ENCODE results near the gene MAML3. TPM values are rescaled to one million over a fixed set of nuclear protein-coding genes. Genes with fewer than 3 reads are reported as not detected.

The MAML3 gene
- polyA plus RNA-seq, 1 donor (not counting 4 experiments of a cell fraction or from before 2014, with no cell fraction given), result 0.68 TPM

GRCh38 chr4:139846766-139847165 is 307.2 kb downstream of the MAML3 start:
- no peak for DNase-seq (ENCODE audit: low read depth, low spot score)
- Histone ChIP-seq H3K27me3 (ENCODE audit: control insufficient read depth, extremely low read depth, insufficient read depth, low read length) (no peaks in the 10 kb centered on the region), H3K9me1 (ENCODE audit: control insufficient read depth, extremely low read depth, insufficient read depth, low read length) (no peaks in the 10 kb centered on the region), H3K4me2 (ENCODE audit: control insufficient read depth, extremely low read depth, insufficient read depth, low read depth, low read length) (no peak overlapping the region), H2AFZ (ENCODE audit: control insufficient read depth, low read length) (no peak overlapping the region), H3K9ac (ENCODE audit: control insufficient read depth, extremely low read depth, insufficient read depth, low read length) (no peak overlapping the region), H4K20me1 (ENCODE audit: control insufficient read depth, extremely low read depth, insufficient read depth, low read length) (no peaks in the 10 kb centered on the region), H3K9me3 (ENCODE audit: control insufficient read depth, low read depth, low read length) (no peaks in the 10 kb centered on the region), H3K4me1 (ENCODE audit: control insufficient read depth, extremely low read depth, insufficient read depth, low read length) (no peaks in the 10 kb centered on the region), H3K4me3 (ENCODE audit: control insufficient read depth in 2 of 3, extremely low read depth in 1 of 3, insufficient read depth in 2 of 3, low read depth in 1 of 3, low read length in 3 of 3) (no peak overlapping the region), H3K79me2 (ENCODE audit: control insufficient read depth, insufficient read depth, low read length) (no peaks in the 10 kb centered on the region), H3K36me3 (ENCODE audit: control insufficient read depth in 2 of 2, extremely low read depth in 1 of 2, insufficient read depth in 2 of 2, low read length in 2 of 2) (no peaks in the 10 kb centered on the region), H3K27ac (ENCODE audit: control insufficient read depth, insufficient read depth, low read length) (no peak overlapping the region)
- dilution Hi-C loops (cut with MboI; ENCODE audit: extremely low pct_ligation_motif_present, low sequenced_read_pairs), result no loop called here
- TF ChIP-seq CTCF (optimal IDR thresholded peaks at IDR 0.05 in 1 of 3, IDR thresholded peaks at IDR 0.05 in 1 of 3, conservative IDR thresholded peaks at IDR 0.05 in 1 of 3; ENCODE audit: extremely low read depth in 1 of 3, insufficient read depth in 2 of 3, low read length in 3 of 3) (no peak), EZH2 (IDR thresholded peaks at IDR 0.05; ENCODE audit: low read length) (no peak)
- no peak for FAIRE-seq

- H3K4me2 ChIP-seq (ENCODE audit: control insufficient read depth, extremely low read depth, insufficient read depth, low read depth, low read length), result no peak overlapping the region
- dilution Hi-C loops (cut with MboI; ENCODE audit: extremely low pct_ligation_motif_present, low sequenced_read_pairs), result no loop called here
Observed at GRCh38 chr4:139845453-139846093, 308.4 kb downstream of the MAML3 start.

More at GRCh38 chr4:139845453-139846093, 308.4 kb downstream of the MAML3 start:
- H3K9ac ChIP-seq (ENCODE audit: control insufficient read depth, extremely low read depth, insufficient read depth, low read length), result no peak overlapping the region
- TF ChIP-seq EZH2 (IDR thresholded peaks at IDR 0.05; ENCODE audit: low read length) (no peak), CTCF (optimal IDR thresholded peaks at IDR 0.05 in 1 of 3, IDR thresholded peaks at IDR 0.05 in 1 of 3, conservative IDR thresholded peaks at IDR 0.05 in 1 of 3; ENCODE audit: extremely low read depth in 1 of 3, insufficient read depth in 2 of 3, low read length in 3 of 3) (no peak)
- DNase-seq (ENCODE audit: low read depth, low spot score) (no peak), FAIRE-seq (no peak)
- no peaks in the 10 kb centered on the region for H4K20me1 ChIP-seq (ENCODE audit: control insufficient read depth, extremely low read depth, insufficient read depth, low read length)
- no peak overlapping the region for H3K27ac ChIP-seq (ENCODE audit: control insufficient read depth, insufficient read depth, low read length)
- H3K4me3 ChIP-seq (ENCODE audit: control insufficient read depth in 2 of 3, extremely low read depth in 1 of 3, insufficient read depth in 2 of 3, low read depth in 1 of 3, low read length in 3 of 3), result no peak overlapping the region
- H3K79me2 ChIP-seq (ENCODE audit: control insufficient read depth, insufficient read depth, low read length), result no peaks in the 10 kb centered on the region
- no peaks in the 10 kb centered on the region for H3K9me1 ChIP-seq (ENCODE audit: control insufficient read depth, extremely low read depth, insufficient read depth, low read length)
- no peaks in the 10 kb centered on the region for H3K4me1 ChIP-seq (ENCODE audit: control insufficient read depth, extremely low read depth, insufficient read depth, low read length)
- no peaks in the 10 kb centered on the region for H3K36me3 ChIP-seq (ENCODE audit: control insufficient read depth in 2 of 2, extremely low read depth in 1 of 2, insufficient read depth in 2 of 2, low read length in 2 of 2)
- no peak overlapping the region for H2AFZ ChIP-seq (ENCODE audit: control insufficient read depth, low read length)
- H3K27me3 ChIP-seq (ENCODE audit: control insufficient read depth, extremely low read depth, insufficient read depth, low read length), result no peaks in the 10 kb centered on the region
- H3K9me3 ChIP-seq (ENCODE audit: control insufficient read depth, low read depth, low read length), result no peaks in the 10 kb centered on the region
